ENCODE data around the gene MDM1. TPM values are rescaled to one million over a fixed set of nuclear protein-coding genes. Genes with fewer than 3 reads are reported as not detected.

MDM1 gene
- 5.0 TPM for total RNA-seq
- long read RNA-seq, partial matches to known transcripts, result 1 of 5 reads
- long read RNA-seq, other reads (novel, unspliced or antisense), result 3 of 5 reads

GRCh38 chr12:68331869-68332727 is at the start of gene MDM1:
TSS of gene MDM1 (minus strand) at chr12:68332362. CDS start at chr12:68332245, 117 bp downstream.
- intact Hi-C loops (cut with DNase I), result loop anchor here (5.0 kb wide), 2 partner anchors 280 to 975 kb away; partner anchors contain the start of gene RAP1B
- DNase-seq (ENCODE audit: low spot score), result peak; percentile 99

- no peak for DNase-seq (ENCODE audit: low spot score)
- intact Hi-C loops (cut with DNase I), result no loop called here
These were observed 49.5 kb upstream of the MDM1 start for GRCh38 chr12:68381476-68382219.

- DNase-seq (ENCODE audit: low spot score), result no peak
- intact Hi-C loops (cut with DNase I), result no loop called here
These were observed 46.9 kb upstream of the MDM1 start for GRCh38 chr12:68378872-68379606.

- DNase-seq (ENCODE audit: low spot score), result no peak
- intact Hi-C loops (cut with DNase I), result no loop called here
These were observed 45.7 kb upstream of the MDM1 start for GRCh38 chr12:68377881-68378280.

GRCh38 chr12:68376901-68377300 is 44.7 kb upstream of the MDM1 start:
- no peak for DNase-seq (ENCODE audit: low spot score)
- intact Hi-C loops (cut with DNase I), result no loop called here

GRCh38 chr12:68375756-68376695 is 43.9 kb upstream of the MDM1 start:
- intact Hi-C loops (cut with DNase I), result no loop called here

GRCh38 chr12:68374307-68374982 is 42.3 kb upstream of the MDM1 start:
- intact Hi-C loops (cut with DNase I), result no loop called here
- DNase-seq (ENCODE audit: low spot score), result no peak

More at GRCh38 chr12:68375756-68376695, 43.9 kb upstream of the MDM1 start:
- DNase-seq (ENCODE audit: low spot score), result no peak

- intact Hi-C loops (cut with DNase I), result no loop called here
These were observed 38.5 kb upstream of the MDM1 start for GRCh38 chr12:68370667-68371066.

GRCh38 chr12:68370006-68370590 is 37.9 kb upstream of the MDM1 start:
- DNase-seq (ENCODE audit: low spot score), result no peak
- intact Hi-C loops (cut with DNase I), result no loop called here

More at GRCh38 chr12:68370667-68371066, 38.5 kb upstream of the MDM1 start:
- DNase-seq (ENCODE audit: low spot score), result no peak

- no peak for DNase-seq (ENCODE audit: low spot score)
- intact Hi-C loops (cut with DNase I), result loop anchor here (5.0 to 10.0 kb wide), 3 partner anchors 39 to 166 kb away; no protein-coding TSS in a partner anchor
These were observed 36.2 kb upstream of the MDM1 start for GRCh38 chr12:68368327-68368726.

- no peak for DNase-seq (ENCODE audit: low spot score)
- intact Hi-C loops (cut with DNase I), result loop anchor here (5.0 to 10.0 kb wide), 3 partner anchors 39 to 167 kb away; no protein-coding TSS in a partner anchor
These were observed 35.7 kb upstream of the MDM1 start for GRCh38 chr12:68367903-68368302.

GRCh38 chr12:68367116-68367515 is 35.0 kb upstream of the MDM1 start:
- no peak for DNase-seq (ENCODE audit: low spot score)
- intact Hi-C loops (cut with DNase I), result loop anchor here (5.0 to 10.0 kb wide), 3 partner anchors 40 to 168 kb away; no protein-coding TSS in a partner anchor

GRCh38 chr12:68364893-68365725 is 32.9 kb upstream of the MDM1 start:
- intact Hi-C loops (cut with DNase I), result loop anchor here (1.0 to 10.0 kb wide), 5 partner anchors 42 to 321 kb away; partner anchors contain the start of genes NUP107 and RAP1B
- peak; percentile 97 for DNase-seq (ENCODE audit: low spot score)

GRCh38 chr12:68364328-68364727 is 32.2 kb upstream of the MDM1 start:
- intact Hi-C loops (cut with DNase I), result loop anchor here (5.0 to 10.0 kb wide), 2 partner anchors 170 to 248 kb away; partner anchors contain the start of gene RAP1B
- no peak for DNase-seq (ENCODE audit: low spot score)

- intact Hi-C loops (cut with DNase I), result loop anchor here (5.0 to 10.0 kb wide), 2 partner anchors 173 to 250 kb away; partner anchors contain the start of gene RAP1B
- DNase-seq (ENCODE audit: low spot score), result no peak
These were observed 29.8 kb upstream of the MDM1 start for GRCh38 chr12:68361953-68362352.

- DNase-seq (ENCODE audit: low spot score), result no peak
- intact Hi-C loops (cut with DNase I), result loop anchor here (5.0 to 10.0 kb wide), 2 partner anchors 175 to 253 kb away; partner anchors contain the start of gene RAP1B
These were observed 27.5 kb upstream of the MDM1 start for GRCh38 chr12:68359674-68360073.

All from cardiac septum (tissue), 1 donor.